ENCODE data around the gene FAM118A. TPM values are rescaled to one million over a fixed set of nuclear protein-coding genes. Genes with fewer than 3 reads are reported as not detected.
A peak's percentile ranks its signal among the peaks of the same experiment; 100 is the strongest.
"Not testable (repeated sequence)": the region's sequence is repeated elsewhere in the genome, so short reads cannot be mapped to it uniquely, and the experiment has no call there.

The FAM118A gene
- total RNA-seq, 1 donor from 2014 or later = 32.5 TPM

DNA sequence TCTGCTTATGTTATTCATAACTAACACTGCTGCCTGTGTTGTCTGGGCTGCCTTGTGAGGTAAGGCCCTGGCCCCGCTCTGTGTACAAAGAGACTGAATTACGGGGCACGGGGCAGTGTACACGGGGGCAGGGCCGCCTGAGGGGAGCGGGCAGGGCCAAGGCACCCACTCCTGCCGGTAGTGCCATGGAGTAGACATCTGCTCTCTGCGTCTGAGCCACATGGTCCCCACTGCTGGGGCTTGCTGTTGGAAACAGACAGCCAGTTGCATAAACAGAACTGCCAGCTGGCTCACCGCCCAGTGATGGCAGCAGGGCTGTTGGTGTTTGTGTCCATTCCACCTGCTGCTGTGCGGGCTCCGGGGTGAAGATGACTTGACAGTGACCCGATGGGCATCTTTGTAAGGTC is 19.8 kb downstream of the FAM118A start:
- no peak for DNase-seq (ENCODE audit: low spot score)

DNA sequence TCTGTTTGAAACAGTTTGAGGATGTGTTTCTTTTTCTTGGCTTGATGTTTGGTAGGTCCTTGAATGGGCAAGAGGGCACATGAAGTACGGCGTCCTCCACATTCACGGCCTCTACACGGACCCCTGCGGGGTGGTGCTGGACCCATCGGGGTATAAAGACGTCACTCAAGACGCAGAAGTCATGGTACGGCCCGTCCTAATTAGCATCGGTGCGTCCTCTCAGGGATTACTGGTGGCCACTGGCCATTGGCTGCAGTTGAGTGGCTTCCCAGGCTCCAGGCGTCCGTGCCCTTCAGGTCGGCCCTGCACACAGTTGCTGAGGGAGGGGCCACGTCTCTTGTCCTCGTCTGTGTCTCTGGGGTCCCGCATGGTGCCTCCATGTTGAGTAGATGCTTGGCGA is 20.8 kb downstream of the FAM118A start:
- no peak for DNase-seq (ENCODE audit: low spot score)

DNA sequence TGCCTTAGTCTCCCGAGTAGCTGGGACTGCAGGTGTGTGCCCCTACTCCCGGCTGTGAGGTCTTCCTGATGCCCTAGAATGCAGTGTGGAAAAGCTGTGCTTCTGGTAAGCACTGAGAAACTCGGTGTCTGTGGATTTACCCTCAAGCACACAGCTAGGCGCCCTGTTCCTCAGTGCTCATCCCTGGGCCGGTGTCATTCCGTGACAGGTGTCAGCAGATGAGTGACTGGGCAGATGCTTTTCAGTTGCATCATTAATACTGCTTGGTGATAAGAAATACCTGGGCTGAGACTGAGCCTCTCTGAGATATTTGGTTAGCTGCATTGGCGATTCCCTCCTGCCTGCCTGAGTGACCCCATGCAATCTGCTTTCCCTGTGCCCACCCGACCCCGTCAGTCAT is 21.8 kb downstream of the FAM118A start:
- DNase-seq (ENCODE audit: low spot score) = no peak

DNA sequence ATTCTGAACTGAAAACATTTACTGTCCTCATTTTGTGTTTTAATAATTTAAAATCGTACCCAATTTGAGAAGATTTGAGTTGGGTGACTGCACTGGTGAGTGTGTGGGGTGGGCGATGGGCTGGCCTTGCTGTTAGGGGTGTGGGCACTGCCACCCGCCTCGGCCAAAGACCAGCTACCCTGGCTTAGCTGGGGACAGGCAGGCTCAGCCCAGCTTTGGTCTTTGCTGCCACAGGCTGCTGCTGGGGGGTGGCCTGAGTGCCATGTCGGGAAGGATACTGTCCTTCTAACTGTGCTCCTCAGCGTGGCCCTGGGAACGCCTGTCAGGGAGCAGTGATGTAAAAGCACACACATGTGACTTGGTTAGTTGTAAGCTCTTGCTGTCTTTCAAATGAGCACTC is 22.3 kb downstream of the FAM118A start:
- no peak for DNase-seq (ENCODE audit: low spot score)

DNA sequence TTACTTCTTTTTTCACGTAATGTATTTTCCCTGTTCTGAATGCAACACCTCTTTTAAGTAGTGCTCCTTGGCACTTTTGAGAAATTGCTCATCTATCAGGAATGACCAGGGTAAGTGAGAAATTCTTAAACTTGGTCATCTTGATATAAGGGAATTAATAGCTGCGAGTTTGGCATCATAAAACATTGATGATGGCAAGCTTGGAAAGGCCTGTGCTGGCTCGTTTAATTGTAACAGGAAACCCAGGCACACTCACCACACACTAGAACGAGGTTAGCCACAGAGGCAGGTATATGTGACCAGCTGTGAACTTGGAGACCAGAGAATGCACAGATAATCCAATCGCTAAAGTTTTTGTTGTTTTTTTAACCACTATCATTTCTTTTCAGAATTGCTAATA is 24.3 kb downstream of the FAM118A start:
- no peak for DNase-seq (ENCODE audit: low spot score)

DNA sequence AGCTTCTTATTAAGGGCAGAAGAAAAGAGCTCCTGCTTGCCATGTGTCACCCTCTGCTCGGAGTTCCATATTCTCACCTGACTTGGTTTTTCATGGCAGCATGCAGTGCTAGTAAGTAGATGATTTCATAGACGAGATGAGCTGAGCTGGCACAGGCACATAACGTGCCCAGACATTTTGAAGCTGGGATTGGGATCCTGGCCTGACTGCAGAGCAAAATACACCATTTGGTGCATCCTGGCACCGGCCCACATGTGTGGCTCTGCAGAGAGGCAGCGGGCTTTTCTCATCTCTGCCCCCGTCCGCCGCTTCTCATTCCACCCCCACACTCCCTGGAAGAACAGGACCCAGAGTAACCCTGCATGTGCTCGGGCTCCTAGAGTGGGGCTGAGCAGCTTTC is 24.8 kb downstream of the FAM118A start:
- no peak for DNase-seq (ENCODE audit: low spot score)

DNA sequence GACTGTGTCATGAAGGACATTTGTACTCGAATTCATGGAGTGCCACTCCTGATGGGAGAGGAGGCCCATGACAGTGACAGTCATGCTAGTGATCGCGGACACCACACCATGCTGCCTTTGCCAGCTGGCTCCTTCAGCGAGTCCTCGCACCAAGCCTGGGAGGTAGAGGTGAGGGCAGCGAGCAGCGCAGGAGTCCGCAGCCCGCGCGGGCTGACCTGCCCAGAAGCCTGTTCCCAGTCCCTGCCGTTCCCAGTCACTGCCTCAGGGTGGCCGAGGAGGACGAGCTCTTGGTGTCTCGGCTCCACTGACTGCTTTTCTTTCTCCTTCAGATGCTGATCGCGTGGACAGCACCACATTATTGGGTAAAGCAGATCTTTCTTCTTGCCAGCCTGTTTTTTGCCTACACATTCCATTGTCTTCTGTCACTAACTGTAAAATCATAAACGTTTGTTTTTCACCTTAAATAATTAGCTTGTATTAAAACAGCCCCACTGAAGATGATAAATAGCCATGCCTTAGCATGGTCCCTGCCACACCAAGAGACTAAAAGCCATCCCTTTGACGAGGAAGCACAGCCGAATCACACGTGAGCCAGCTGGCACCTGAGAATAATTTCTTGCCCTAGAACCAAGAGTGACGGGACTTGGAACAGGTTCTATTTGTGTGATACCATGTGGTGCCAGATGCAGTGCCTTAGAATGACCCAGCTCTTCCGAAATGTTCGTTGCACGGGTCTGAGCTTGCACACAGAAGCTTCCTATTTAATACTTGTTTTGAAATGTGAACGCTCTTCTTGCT is 25.5 kb downstream of the FAM118A start:
- no peak for DNase-seq (ENCODE audit: low spot score)

DNA sequence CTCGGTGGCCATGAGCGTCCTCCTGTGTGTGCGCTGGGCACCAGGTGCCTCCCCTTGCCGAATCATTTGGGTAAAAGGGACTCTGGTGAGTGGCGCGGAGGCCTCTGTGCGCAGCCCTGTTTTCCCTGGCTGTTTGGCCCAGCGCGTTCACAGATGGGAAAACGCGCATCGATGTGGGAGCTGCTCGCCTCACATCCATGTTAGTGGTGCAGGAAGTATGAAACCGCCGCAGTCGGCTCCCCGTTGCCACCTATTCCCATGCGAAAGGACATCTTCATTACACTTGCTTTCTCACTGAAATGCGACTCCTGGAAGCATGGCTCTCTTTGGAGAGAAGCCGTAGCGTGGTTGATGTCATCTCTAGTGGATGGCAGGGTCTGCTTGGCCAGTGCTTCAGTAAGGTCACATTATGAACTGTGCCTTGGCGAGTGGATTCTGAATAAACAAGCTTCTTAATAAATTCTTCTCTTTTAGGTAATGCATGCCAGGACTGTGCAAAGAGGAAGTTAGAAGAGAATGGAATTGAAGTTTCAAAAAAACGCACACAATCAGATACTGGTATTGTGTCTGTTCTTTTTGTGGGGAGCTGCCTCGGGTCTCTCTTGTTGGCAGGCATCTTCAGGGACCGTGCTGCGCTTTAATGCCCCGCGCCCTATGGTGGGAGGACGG is 26.3 kb downstream of the FAM118A start:
- no peak for DNase-seq (ENCODE audit: low spot score)

DNA sequence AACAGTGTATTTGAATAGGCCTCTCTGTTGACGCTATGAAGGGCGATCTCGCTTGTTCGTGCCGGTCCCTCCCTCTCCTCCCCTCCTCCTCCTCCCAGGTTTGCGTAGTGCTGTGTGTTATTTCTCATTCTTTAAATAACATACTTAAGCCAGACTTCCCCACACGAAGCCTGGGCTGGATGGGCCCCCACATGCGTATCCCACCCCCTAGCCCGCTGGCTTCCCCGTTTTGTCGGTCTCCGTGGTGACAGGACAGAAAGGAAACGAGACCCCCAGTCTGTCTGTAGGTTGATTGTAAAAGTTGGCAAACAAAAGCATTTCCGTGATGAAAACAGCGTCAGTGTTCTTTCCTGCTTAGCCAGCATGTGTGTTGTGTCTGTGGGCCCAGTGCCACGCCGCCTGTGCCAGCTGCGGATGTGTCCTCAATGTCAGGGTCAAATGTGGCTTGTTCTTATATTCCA is 27.3 kb downstream of the FAM118A start:
- DNase-seq (ENCODE audit: low spot score) = peak; percentile 72

DNA sequence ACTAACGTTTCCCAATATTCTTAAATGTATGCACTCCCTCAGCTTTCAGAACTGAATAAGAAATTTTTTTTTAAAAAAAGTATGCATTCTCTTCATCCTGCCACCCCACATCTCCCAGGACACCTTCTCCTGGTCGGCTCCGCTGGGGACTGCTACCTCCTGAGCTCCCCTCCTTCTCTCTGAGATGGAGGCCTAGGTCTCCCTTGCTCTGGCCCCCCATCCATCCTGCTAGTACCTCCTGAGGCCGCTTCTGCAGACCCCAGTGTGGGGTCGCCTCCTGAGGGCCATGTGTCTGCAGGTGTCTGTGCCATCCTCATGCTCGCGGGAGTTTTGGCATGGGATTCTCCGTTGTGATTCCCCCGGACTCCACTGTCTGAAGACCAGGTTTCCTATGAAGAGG is 27.8 kb downstream of the FAM118A start:
- DNase-seq (ENCODE audit: low spot score) = no peak

DNA sequence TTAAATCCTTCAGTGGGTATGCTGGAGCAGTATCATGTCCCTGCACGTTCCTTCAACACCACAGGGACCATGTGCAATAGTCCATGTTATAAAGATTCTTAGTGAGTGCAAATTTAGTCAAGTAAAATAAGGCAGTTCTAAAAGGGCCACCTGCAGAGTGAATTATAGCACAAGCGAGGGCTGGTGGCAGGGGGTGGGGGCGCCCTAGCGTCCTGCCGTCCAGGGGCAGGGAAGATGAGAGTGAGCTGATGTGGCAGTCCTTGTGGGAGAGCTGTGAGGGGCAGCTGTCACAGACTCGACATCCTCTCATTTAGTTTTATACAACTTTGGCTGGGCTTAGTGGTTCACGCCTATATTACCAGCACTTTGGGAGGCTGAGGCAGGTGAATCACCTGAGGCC is 29.1 kb downstream of the FAM118A start:
- DNase-seq (ENCODE audit: low spot score) = no peak

DNA sequence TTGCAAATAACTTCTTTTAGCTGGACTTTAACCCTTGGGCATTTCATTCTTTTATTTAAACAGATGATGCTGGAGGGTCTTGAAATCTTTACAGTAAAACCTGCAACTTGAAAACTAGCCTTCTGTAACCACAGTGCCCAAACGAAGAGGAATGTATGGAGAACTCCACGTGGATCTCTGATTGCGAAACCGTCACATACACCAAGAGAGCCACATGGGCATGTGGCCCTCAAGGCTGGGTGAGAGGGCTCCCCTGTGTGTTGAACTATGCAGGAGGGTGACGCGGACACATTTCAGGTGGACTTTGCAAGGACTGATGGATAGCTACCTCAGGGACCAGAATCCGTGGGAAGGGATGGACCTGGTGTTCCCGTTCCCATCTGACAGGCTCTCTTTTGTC is 30.6 kb downstream of the FAM118A start:
- DNase-seq (ENCODE audit: low spot score) = no peak

DNA sequence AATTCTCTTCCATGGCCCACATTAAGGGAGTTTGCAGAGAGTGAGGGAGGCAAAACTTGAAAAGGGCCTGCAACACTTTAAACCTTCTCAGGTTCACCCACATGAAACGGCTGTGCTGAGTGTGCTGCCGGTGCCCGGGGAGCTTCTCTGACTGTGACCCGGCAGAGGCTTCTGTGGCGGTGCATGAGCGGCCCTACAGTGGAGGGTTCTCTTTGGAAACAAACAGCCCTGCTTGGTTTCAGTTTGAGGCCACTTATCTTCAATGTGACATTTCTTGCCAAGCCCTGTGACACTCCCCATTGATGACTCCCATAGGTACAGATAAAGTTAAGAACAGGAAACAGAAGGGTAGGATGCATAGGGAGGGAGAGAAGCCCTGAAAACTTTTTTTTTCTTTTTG is 31.8 kb downstream of the FAM118A start:
- DNase-seq (ENCODE audit: low spot score) = no peak

DNA sequence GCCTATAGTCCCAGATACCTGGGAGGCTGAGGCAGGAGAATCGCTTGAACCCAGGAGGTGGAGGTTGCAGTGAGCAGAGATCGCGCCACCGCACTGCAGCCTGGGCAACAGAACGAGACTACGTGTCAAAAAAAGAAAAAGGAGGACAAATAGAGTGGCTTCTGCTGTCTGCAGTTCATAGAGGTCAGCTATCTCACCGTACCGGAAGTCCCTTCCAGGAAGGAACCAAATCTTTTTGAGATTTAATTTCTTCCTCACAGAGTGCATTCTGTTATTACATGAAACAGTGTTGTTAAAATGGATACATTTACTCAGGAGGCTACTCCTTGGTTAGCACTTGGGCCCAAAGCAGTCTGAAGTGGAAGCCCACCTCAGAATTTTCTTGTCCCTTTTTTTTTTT is 33.4 kb downstream of the FAM118A start:
- no peak for DNase-seq (ENCODE audit: low spot score)

DNA sequence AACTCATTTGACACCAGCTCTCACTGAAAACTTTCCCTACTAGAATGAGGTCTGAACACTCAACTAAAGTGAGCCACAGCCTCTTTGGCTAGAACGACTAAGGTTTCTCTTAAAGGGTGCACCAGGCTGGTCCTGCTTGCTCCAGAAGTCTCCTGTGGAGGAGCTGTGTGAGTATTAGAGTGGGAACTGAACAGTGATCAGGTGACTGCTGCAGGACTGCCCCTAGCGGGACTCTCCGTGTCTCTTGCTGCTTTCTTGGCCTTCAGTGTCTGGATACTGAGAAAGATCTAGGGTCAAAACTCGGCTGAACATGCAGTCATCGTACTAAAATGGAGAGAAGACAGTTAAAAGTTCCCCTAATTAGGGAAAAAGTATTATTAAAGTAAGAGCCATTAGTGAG is 34.6 kb downstream of the FAM118A start:
- no peak for DNase-seq (ENCODE audit: low spot score)

DNA sequence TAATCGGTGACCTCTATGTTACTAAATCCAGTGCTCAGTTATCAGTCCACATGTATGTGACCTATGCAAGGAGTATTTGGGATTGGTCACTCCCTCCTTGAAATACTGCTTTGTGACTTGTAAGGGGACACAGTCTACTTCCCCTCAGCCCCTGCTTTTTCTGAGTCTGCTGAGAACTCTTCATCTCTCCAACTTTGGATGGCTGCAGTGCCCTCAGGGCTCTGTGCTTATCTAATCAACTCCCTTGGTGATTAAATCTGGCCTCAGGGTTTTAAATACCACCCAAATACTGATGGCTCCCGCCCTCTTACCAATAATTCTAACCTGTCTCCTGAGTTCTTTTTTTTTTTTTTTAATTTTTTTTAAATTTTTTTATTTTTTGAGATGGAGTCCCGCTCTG is 40.2 kb downstream of the FAM118A start:
- no peak for DNase-seq (ENCODE audit: low spot score)

DNA sequence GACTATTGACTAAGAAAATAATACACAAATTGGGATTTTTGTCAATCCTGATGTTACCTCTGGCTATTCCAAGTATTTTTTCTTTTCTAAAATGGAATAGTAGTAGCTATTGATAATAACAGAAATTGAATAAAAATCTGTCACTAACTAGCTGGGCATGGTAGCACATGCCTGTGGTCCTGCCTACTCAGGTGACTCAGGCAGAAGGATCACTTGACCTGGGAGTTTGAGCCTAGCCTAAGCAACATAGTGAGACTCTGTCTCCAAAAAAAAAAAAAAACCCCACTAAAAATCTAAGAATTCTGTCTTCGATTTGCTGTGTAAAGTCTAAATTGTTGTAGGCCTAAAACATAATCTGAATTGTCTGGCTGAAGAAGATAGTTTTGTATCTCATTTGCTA is 42.2 kb downstream of the FAM118A start:
- no peak for DNase-seq (ENCODE audit: low spot score)

DNA sequence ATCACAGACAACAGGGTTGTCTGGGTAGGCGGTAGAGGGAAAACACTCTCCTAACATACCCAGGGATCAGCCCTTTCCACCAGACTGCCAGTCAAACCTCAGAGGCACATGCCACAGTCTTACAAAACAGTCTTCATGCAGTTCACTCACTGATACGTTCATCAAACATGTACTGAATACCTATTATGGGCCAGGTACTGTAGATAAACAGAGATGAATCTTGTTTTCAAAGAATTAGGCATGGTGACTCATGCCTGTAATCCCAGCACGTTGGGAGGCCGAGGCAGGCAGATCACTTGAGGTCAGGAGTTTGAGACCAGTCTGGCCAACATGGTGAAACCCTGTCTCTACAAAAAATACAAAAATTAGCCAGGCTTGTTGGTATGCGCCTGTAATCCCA is 43.0 kb downstream of the FAM118A start:
- DNase-seq (ENCODE audit: low spot score) = not testable (repeated sequence)

DNA sequence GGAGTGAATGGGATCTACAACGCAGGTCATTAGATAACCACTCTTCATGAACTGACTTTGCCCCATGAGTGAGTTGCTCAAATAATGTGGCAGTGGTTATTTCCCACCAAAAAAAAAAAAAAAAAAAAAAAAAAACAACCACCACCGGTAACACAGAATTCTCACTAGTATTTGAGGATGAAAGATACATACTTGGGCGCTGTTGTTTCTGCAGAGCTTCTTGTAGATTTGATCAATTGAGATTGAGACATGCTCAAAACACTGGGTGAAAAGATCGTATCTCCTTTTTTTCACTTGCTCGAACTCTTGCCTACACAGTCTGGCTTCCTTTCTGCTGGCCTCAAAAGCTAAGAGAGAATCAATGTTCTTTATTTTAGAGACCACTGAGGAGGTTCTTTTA is 44.1 kb downstream of the FAM118A start:
- no peak for DNase-seq (ENCODE audit: low spot score)

DNA sequence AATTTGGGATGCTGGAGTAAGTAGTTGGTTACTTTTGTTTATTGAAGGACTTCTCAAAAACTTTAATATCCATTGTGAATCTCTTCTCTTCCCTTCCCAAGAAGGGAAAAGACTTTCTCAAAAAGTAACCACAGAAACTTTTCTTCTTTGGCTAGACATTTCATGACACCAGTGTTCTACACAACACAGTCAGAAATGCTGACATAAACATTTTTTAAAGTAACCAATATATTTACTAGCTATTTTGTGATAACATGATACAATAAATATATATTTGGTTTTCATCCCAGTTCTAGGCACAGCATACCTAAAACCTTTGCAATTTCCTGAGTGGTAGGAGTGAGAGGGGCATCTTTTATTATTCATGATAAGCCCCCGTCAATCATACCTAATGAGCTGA is 47.8 kb downstream of the FAM118A start:
- DNase-seq (ENCODE audit: low spot score) = no peak

DNA sequence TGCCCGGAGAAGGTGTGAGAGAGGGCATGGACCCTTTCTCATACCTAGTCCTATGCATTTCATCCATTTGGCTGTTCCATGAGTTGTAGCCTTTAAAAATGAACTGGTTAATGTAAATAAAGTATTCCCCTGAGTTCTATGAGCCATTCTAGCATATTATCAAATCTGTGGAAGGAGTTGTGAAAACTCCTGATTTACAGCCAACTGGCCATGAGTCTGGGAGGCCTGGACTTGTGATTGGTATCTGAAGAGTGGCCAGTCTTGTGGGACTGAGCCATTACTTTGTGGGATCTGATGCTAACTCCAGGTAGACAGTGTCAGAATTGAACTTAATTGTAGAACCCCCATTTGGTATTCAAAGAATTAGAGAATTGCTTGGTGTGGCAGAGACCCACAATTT is 48.4 kb downstream of the FAM118A start:
- DNase-seq (ENCODE audit: low spot score) = no peak

DNA sequence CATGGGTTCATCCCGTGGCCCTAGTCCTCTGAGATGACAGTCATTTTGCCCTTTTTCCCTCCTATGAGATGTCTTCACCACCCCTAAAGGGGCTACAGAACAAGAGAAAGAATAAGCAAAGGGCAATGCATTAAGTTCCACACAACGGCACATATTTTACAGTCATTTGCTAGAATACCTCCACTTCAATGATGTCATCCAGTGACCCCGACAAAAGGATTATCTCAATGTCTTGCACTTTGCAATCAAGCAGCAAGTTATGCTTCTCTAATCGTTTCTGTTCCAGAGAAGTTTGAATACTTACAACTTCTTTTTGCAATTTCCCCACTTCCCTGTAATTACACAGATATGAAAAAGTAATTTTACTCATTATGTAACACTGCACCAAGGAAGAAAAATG is 49.9 kb downstream of the FAM118A start:
- no peak for DNase-seq (ENCODE audit: low spot score)

DNA sequence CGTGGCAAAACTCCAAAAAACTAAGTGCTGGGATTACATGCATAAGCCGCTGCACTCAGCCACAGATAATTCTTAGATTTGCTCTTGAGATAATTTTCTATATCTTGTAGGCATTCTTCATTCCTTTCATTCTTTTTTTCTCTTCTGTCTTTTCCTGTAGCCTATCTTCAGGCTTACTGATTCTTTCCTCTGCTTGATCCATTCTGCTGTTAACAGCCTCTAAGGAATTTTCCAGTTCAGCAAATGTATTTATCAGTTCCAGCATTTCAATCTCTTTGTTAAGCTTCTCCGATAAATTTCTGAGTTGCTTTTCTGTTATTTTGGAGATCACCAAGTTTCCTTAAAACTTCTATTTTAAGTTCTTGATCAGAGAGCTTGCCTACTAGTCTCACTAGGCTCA is 57.0 kb downstream of the FAM118A start:
- no peak for DNase-seq (ENCODE audit: low spot score)
